ENCODE results near the gene ARMS2.

- no peak for TF ChIP-seq PATZ1 (CRISPR knock-in tag; IDR thresholded peaks at IDR 0.05; ENCODE audit: borderline replicate concordance)
- TF ChIP-seq ARNTL (CRISPR knock-in tag; IDR thresholded peaks at IDR 0.05; ENCODE audit: borderline replicate concordance, low read depth) = no peak
- TF ChIP-seq TSHZ2 (CRISPR knock-in tag; IDR thresholded peaks at IDR 0.05) = no peak
- TF ChIP-seq ESRRG (CRISPR knock-in tag; IDR thresholded peaks at IDR 0.05) = no peak
- TF ChIP-seq CREB5 (CRISPR knock-in tag; IDR thresholded peaks at IDR 0.05; ENCODE audit: low read depth) = no peak
- no peak for TF ChIP-seq ZC3H10 (CRISPR knock-in tag; IDR thresholded peaks at IDR 0.05)
- TF ChIP-seq SNAI2 (CRISPR knock-in tag; IDR thresholded peaks at IDR 0.05) = no peak
- no peak for TF ChIP-seq CSDC2 (CRISPR knock-in tag; IDR thresholded peaks at IDR 0.05)
Observed at GRCh38 chr10:122474131-122474818, 19.8 kb downstream of the ARMS2 start.
